HCT116 (cell line): ENCODE results near the gene TMEM140. TPM values are rescaled to one million over a fixed set of nuclear protein-coding genes. Genes with fewer than 3 reads are reported as not detected.

Source experiments
- ATAC-seq: fragments of 200-7000 bp; cut with Tn5 transposase; 2 replicates; pipeline ENCODE4 v1.9.1; 2020; ENCODE audit warnings: mild to moderate bottlenecking, moderate library complexity
- BruUV-seq: library from RNA; stranded (reverse); fragments of 400-500 nt; replicated peaks from 2 replicates; lab custom pipeline; 2021; lab: Mats Ljungman, UMichigan
- CTCF ChIA-PET: fragments of 300-600 bp; sonication (Branson Sonifier 250); formaldehyde crosslinking; loops from one replicate; lab custom pipeline; 2021; ENCODE audit warnings: antibody characterized with exemption; lab: Charles Lee
- POLR2A ChIA-PET: fragments of 300-600, 350-600 bp; sonication (Branson Sonifier 250); formaldehyde crosslinking; loops from one replicate; lab custom pipeline; 2021; ENCODE audit warnings: antibody characterized with exemption; lab: Charles Lee
- RAD21 ChIA-PET, 2 experiments: fragments of 300-600 bp; sonication (Branson Sonifier 250); formaldehyde crosslinking; loops; one replicate each; lab custom pipeline; 2023; ENCODE audit warnings: low total read pairs in 2 of 2; ENCODE audit not compliant: uncharacterized antibody in 2 of 2, unreplicated experiment in 2 of 2, low non-redundant PET in 1 of 2; lab: Charles Lee
- DNase-seq: peaks from one replicate; pipeline ENCODE4 v3.0.0-alpha.2; 2010; ENCODE audit warnings: low read depth, low spot score
- H2AFZ ChIP-seq: fragments of 200-600 bp; shearing (Covaris generic), sonication (generic); 2 replicates; pipeline ENCODE4 v1.6.1; 2017; ENCODE audit warnings: low read depth, mixed run types, mixed read lengths, antibody characterized with exemption, low read length; ENCODE audit not compliant: poor library complexity, severe bottlenecking
- H3K27ac ChIP-seq: 2 replicates; pipeline ENCODE4 v1.5.1; 2012; ENCODE audit warnings: low read depth, low read length
- H3K27me3 ChIP-seq: fragments of 200-600 bp; sonication (generic); 2 replicates; pipeline ENCODE4 v1.6.1; 2016; ENCODE audit warnings: mixed run types, low read length, mixed read lengths; ENCODE audit not compliant: insufficient read depth
- H3K36me3 ChIP-seq, 2 experiments: fragments of 200-500 bp in 1 of 2; fragments of 200-600 bp in 1 of 2; sonication (Bioruptor generic) in 1 of 2; sonication (generic) in 1 of 2; 2 replicates each; pipeline versions ENCODE4 v1.5.1 to v1.6.1; 2014 to 2016; ENCODE audit warnings: low read length in 2 of 2, inconsistent platforms in 1 of 2, mixed read lengths in 1 of 2, mixed run types in 1 of 2; ENCODE audit not compliant: insufficient read depth in 2 of 2, control insufficient read depth in 1 of 2
- H3K4me1 ChIP-seq, 2 experiments: fragments of 200-600 bp in 1 of 2; sonication (generic) in 1 of 2; 2 replicates each; pipeline versions ENCODE4 v1.5.1 to v1.6.1; 2012 to 2017; ENCODE audit warnings: low read length in 2 of 2, inconsistent platforms in 1 of 2, mild to moderate bottlenecking in 1 of 2, mixed read lengths in 1 of 2, mixed run types in 1 of 2, moderate library complexity in 1 of 2; ENCODE audit not compliant: insufficient read depth in 2 of 2, control insufficient read depth in 1 of 2
- H3K4me2 ChIP-seq: fragments of 200-600 bp; sonication (generic); 2 replicates; pipeline ENCODE4 v1.6.1; 2017; ENCODE audit warnings: mixed run types, low read length, mixed read lengths
- H3K4me3 ChIP-seq, 2 experiments: fragments of 200-600 bp in 1 of 2; sonication (generic) in 1 of 2; replicated peaks in 1 of 2; 2 replicates each; pipeline ENCODE4 v1.5.1; 2011 to 2016; ENCODE audit warnings: low read length in 2 of 2, control low read depth in 1 of 2, low read depth in 1 of 2, mild to moderate bottlenecking in 1 of 2, mixed read lengths in 1 of 2, mixed run types in 1 of 2
- H3K79me2 ChIP-seq: fragments of 200-600 bp; sonication (generic); 2 replicates; pipeline ENCODE4 v1.6.1; 2017; ENCODE audit warnings: mild to moderate bottlenecking, mixed run types, low read length, moderate library complexity, mixed read lengths; ENCODE audit not compliant: insufficient read depth
- H3K9ac ChIP-seq: fragments of 200-600 bp; sonication (generic); 2 replicates; pipeline ENCODE4 v1.6.1; 2016; ENCODE audit warnings: low read length, mixed read lengths
- H3K9me2 ChIP-seq: fragments of 200-600 bp; sonication (generic), shearing (Covaris generic); 2 replicates; pipeline ENCODE4 v1.6.1; 2017; ENCODE audit warnings: mixed run types, mild to moderate bottlenecking, moderate library complexity; ENCODE audit not compliant: insufficient read depth
- H3K9me3 ChIP-seq, 2 experiments: fragments of 200-500 bp in 1 of 2; fragments of 200-600 bp in 1 of 2; sonication (Bioruptor generic) in 1 of 2; sonication (generic) in 1 of 2; 2 replicates each; pipeline ENCODE4 v1.6.1; 2014 to 2017; ENCODE audit warnings: low read length in 2 of 2, mixed read lengths in 2 of 2, inconsistent platforms in 1 of 2, low read depth in 1 of 2, mild to moderate bottlenecking in 1 of 2, mixed run types in 1 of 2, moderate library complexity in 1 of 2; ENCODE audit not compliant: control insufficient read depth in 1 of 2, insufficient read depth in 1 of 2
- H4K20me1 ChIP-seq: fragments of 200-600 bp; sonication (generic), shearing (Covaris generic); 2 replicates; pipeline ENCODE4 v1.6.1; 2017; ENCODE audit warnings: mixed run types, mild to moderate bottlenecking, moderate library complexity; ENCODE audit not compliant: insufficient read depth
- ATF3 ChIP-seq: IDR thresholded peaks from 2 replicates; pipeline ENCODE4 v1.6.1; 2012
- CBX3 ChIP-seq: IDR thresholded peaks from 2 replicates; pipeline ENCODE4 v1.6.1; 2012; ENCODE audit warnings: low read depth
- CEBPB ChIP-seq: IDR thresholded peaks from 2 replicates; pipeline ENCODE4 v1.6.1; 2012; ENCODE audit warnings: low read depth
- CTCF ChIP-seq, 3 experiments: fragments of 200-600 bp in 1 of 3; sonication (generic) in 1 of 3; IDR thresholded peaks in 2 of 3; conservative IDR thresholded peaks in 1 of 3; 2 replicates each; pipeline ENCODE4 v1.5.1; 2012 to 2017; ENCODE audit warnings: low read depth in 2 of 3, low read length in 2 of 3, antibody characterized with exemption in 1 of 3, borderline replicate concordance in 1 of 3, control low read depth in 1 of 3, mild to moderate bottlenecking in 1 of 3, mixed read lengths in 1 of 3, mixed run types in 1 of 3, moderate library complexity in 1 of 3; ENCODE audit not compliant: insufficient read depth in 1 of 3
- EGR1 ChIP-seq: IDR thresholded peaks from 2 replicates; pipeline ENCODE4 v1.6.1; 2012; ENCODE audit warnings: low read depth
- EZH2 ChIP-seq: fragments of 200-600 bp; sonication (generic); IDR thresholded peaks from 2 replicates; pipeline ENCODE4 v1.6.1; 2017; ENCODE audit warnings: antibody characterized with exemption, mixed run types
- EZH2phosphoT487 ChIP-seq: fragments of 200-600 bp; IDR thresholded peaks from 2 replicates; pipeline ENCODE4 v1.6.1; 2018; ENCODE audit warnings: antibody characterized with exemption, borderline replicate concordance
- FOSL1 ChIP-seq: IDR thresholded peaks from 2 replicates; pipeline ENCODE4 v1.6.1; 2012; ENCODE audit warnings: low read depth
- JUND ChIP-seq: IDR thresholded peaks from 2 replicates; pipeline ENCODE4 v1.6.1; 2012
- POLR2AphosphoS5 ChIP-seq: IDR thresholded peaks from 2 replicates; pipeline ENCODE4 v1.6.1; 2011; ENCODE audit warnings: mild to moderate bottlenecking, low read depth, low read length, moderate library complexity
- RAD21 ChIP-seq: IDR thresholded peaks from 2 replicates; pipeline ENCODE4 v1.6.1; 2012; ENCODE audit warnings: low read depth, mild to moderate bottlenecking
- SIN3A ChIP-seq: IDR thresholded peaks from 2 replicates; pipeline ENCODE4 v1.6.1; 2012; ENCODE audit warnings: low read depth
- SP1 ChIP-seq: IDR thresholded peaks from 2 replicates; pipeline ENCODE4 v1.6.1; 2012; ENCODE audit warnings: low read depth
- SRF ChIP-seq: IDR thresholded peaks from 2 replicates; pipeline ENCODE4 v1.6.1; 2012; ENCODE audit warnings: low read depth
- TCF7L2 ChIP-seq: IDR thresholded peaks from 2 replicates; pipeline ENCODE4 v1.7.0; 2011; ENCODE audit warnings: borderline replicate concordance, inconsistent platforms; ENCODE audit not compliant: insufficient read depth, insufficient read length; ENCODE audit errors: extremely low read depth
- YY1 ChIP-seq: IDR thresholded peaks from 2 replicates; pipeline ENCODE4 v1.6.1; 2011; ENCODE audit warnings: low read length, low read depth, moderate library complexity, mild to moderate bottlenecking; ENCODE audit not compliant: insufficient replicate concordance; ENCODE audit errors: extremely low read depth
- ZFX ChIP-seq: fragments of 450-650 bp; IDR thresholded peaks from 2 replicates; pipeline ENCODE4 v1.6.1; 2017
- intact Hi-C: fragments of 100-400 bp; cut with micrococcal nuclease; formaldehyde crosslinking; loops from 2 replicates; pipeline ENCODE4 v1.10.0; 2022
- total RNA-seq: library from RNA; stranded (reverse); gene quantifications from one replicate; pipeline ENCODE4 v1.2.1, GENCODE V29; 2021; ENCODE audit not compliant: unreplicated experiment

TMEM140 gene
- total RNA-seq, 1 experiment from 2014 or later, result not detected

GRCh38 chr7:135200821-135201331 is 53.0 kb downstream of the TMEM140 start:
- Histone ChIP-seq H3K27me3 (no peaks in the 10 kb centered on the region), H4K20me1 (no peaks in the 10 kb centered on the region), H3K9me3 (no peaks in the 10 kb centered on the region), H3K4me1 (no peaks in the 10 kb centered on the region), H3K9me2 (no peaks in the 10 kb centered on the region), H3K4me2 (no peak overlapping the region), H3K27ac (no peak overlapping the region), H2AFZ (no peak overlapping the region), H3K9ac (no peak overlapping the region), H3K36me3 (peaks cover 2 to 3% of the 10 kb centered on the region in 2 experiments; a peak in 3 of 4 replicates), H3K4me3 (no peak overlapping the region), H3K79me2 (no peaks in the 10 kb centered on the region)
- DNase-seq, result no peak
- ChIA-PET POLR2A (no interaction called here), CTCF (no interaction called here), RAD21 (no interaction called here)
- BruUV-seq, result no TSS peak
- no peak for ATAC-seq
- intact Hi-C loops, result no loop called here
- TF ChIP-seq ATF3 (no peak), EZH2phosphoT487 (no peak), TCF7L2 (no peak)

- TF ChIP-seq JUND (no peak), POLR2AphosphoS5 (no peak), SRF (no peak), FOSL1 (no peak), CBX3 (no peak), EZH2 (no peak), YY1 (no peak), SP1 (no peak), EGR1 (no peak), ATF3 (no peak), SIN3A (no peak), CEBPB (no peak), RAD21 (no peak), CTCF (IDR thresholded peaks at IDR 0.05 in 2 of 3, conservative IDR thresholded peaks at IDR 0.05 in 1 of 3; ENCODE audit: borderline replicate concordance in 1 of 3, insufficient read depth in 1 of 3, low read depth in 2 of 3, low read length in 2 of 3) (no peak), ZFX (no peak)
- TF ChIP-seq, all 23 proteins: peak for 0
- H3K79me2 ChIP-seq, result no peaks in the 10 kb centered on the region
- no peak overlapping the region for H3K27ac ChIP-seq
- no peaks in the 10 kb centered on the region for H4K20me1 ChIP-seq
- POLR2A ChIA-PET, result no interaction called here
- no peaks in the 10 kb centered on the region for H3K27me3 ChIP-seq
- H3K4me2 ChIP-seq, result no peak overlapping the region
- BruUV-seq, result no TSS peak
- CTCF ChIA-PET, result no interaction called here
- H3K36me3 ChIP-seq, result peaks cover 2 to 3% of the 10 kb centered on the region in 2 experiments; a peak in 3 of 4 replicates
- H3K4me1 ChIP-seq, result no peaks in the 10 kb centered on the region
- H2AFZ ChIP-seq, result no peak overlapping the region
- no peak overlapping the region for H3K9ac ChIP-seq
- no peak for DNase-seq
- no peaks in the 10 kb centered on the region for H3K9me2 ChIP-seq
- no peaks in the 10 kb centered on the region for H3K9me3 ChIP-seq
- no peak overlapping the region for H3K4me3 ChIP-seq
- ATAC-seq, result no peak
- RAD21 ChIA-PET, result no interaction called here
- intact Hi-C loops, result no loop called here
Observed at GRCh38 chr7:135201350-135201749, 53.5 kb downstream of the TMEM140 start.
